HEK293T (cell line): Measurements from ENCODE around the gene PRPF40A.

ENCODE experiments used
- ELF4 ChIP-seq: fragments of 450-650 bp; IDR thresholded peaks from 2 replicates; pipeline ENCODE4 v1.6.1; 2017; ENCODE audit warnings: antibody characterized with exemption
- FOXA1 ChIP-seq: fragments of 450-650 bp; IDR thresholded peaks from 2 replicates; pipeline ENCODE4 v1.6.1; 2016; ENCODE audit warnings: mild to moderate bottlenecking
- FOXM1 ChIP-seq: fragments of 450-650 bp; IDR thresholded peaks from 2 replicates; pipeline ENCODE4 v1.6.1; 2017; ENCODE audit warnings: mild to moderate bottlenecking, borderline replicate concordance
- HDGF ChIP-seq: fragments of 450-650 bp; IDR thresholded peaks from 2 replicates; pipeline ENCODE4 v1.6.1; 2017; ENCODE audit warnings: antibody characterized with exemption, borderline replicate concordance
- LEF1 ChIP-seq: fragments of 450-650 bp; IDR thresholded peaks from 2 replicates; pipeline ENCODE4 v1.6.1; 2017; ENCODE audit warnings: mild to moderate bottlenecking, borderline replicate concordance
- SP1 ChIP-seq: fragments of 450-650 bp; IDR thresholded peaks from 2 replicates; pipeline ENCODE4 v1.6.1; 2017
- SUZ12 ChIP-seq: fragments of 450-650 bp; IDR thresholded peaks from 2 replicates; pipeline ENCODE4 v1.6.1; 2016; ENCODE audit warnings: mild to moderate bottlenecking
- TARDBP ChIP-seq: fragments of 450-650 bp; IDR thresholded peaks from 2 replicates; pipeline ENCODE4 v1.6.1; 2016

- TF ChIP-seq ELF4 (no peak), LEF1 (no peak), FOXM1 (no peak), HDGF (no peak), FOXA1 (no peak), SUZ12 (no peak), TARDBP (no peak), SP1 (no peak)
Observed at GRCh38 chr2:152682663-152683062, 34.6 kb downstream of the PRPF40A start.
